GM19438 (cell line): ENCODE data around the gene AMZ1.
"Not testable (repeated sequence)": the region's sequence is repeated elsewhere in the genome, so short reads cannot be mapped to it uniquely, and the experiment has no call there.

ENCODE experiments used
- ATAC-seq: cut with Tn5 transposase; IDR thresholded peaks from one replicate; pipeline ENCODE4 v1.9.1; 2021; ENCODE audit warnings: low read depth; ENCODE audit not compliant: unreplicated experiment

AMZ1 gene

DNA sequence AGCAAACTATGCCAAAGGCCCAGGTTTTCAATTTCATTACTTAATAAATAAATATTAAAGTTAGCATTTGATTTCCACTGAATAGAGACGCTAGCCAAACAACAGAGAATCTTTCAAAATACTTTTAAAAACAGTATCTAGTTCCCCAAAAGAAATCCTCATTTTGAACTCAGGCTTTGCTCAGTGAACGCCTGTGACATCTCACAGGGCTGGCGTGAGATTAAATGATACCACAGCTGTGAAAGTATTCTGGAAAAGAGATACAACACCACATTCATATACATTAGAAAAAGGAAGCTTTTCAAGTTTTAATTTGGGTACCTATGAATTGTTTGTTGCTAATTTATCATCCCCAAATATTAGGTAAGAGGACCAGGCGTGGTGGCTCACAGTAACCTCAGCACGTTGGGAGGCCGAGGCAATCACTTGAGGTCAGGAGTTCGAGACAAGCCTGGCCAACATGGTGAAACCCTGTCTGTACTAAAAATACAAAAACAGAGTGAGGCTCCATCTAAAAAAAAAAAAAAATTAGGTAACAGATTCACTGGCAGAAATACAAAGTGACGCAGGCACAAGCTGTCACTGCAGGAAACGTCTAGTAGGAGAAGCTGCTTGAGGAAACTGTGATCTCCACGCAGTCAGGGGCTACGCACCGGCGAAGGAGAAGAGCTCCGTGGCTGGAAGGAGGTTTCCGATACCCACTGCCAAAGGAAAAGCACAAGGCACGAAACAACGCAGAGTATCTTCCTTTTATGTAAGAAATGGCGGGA lies 50.0 kb downstream of the AMZ1 start:
- ATAC-seq: no peak

DNA sequence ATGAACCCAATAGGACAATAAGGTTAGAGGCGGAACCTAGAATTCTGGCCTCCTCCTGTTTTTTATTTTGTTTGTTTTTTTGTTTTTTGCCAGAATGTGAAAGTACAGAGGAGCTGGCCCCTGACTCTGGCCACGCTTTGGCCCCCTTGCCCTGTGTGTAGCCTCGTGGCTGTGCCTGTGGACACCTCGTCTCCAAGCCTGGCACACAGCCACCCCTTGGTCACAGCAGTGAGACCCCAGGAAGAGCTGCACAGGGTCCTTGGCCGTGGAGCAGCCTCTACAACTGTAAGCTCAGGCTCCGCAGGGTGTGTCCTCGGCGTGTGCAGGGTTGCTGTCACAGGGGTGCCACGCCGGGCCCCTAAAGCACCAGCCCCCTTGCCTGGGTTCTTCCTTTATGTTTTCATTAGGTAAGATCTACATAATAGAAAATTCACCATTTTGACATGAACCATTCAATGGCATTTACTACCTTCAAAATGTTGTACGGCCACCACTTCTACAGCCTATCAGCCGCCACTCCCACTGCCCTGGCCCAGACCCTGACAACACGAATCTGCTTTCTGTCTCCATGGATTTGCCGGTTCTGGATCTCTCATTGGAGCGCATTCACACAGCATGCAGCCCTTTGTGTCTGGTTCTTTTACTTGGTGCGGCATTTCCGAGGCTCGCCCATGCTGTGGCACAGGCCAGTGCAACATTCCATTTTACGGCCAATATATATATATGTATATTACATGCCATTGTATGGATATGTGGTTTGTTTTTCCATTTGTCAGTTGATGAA lies 51.0 kb downstream of the AMZ1 start:
- no peak for ATAC-seq

GRCh38 chr7:2743523-2744185 lies 55.7 kb downstream of the AMZ1 start:
- not testable (repeated sequence) for ATAC-seq

DNA sequence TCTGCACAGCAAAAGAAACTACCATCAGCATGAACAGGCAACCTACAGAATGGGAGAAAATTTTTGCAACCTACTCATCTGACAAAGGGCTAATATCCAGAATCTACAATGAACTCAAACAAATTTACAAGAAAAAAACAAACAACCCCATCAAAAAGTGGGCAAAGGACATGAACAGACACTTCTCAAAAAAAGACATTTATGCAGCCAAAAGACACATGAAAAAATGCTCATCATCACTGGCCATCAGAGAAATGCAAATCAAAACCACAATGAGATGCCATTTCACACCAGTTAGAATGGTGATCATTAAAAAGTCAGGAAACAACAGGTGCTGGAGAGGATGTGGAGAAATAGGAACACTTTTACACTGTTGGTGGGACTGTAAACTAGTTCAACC lies 60.7 kb downstream of the AMZ1 start:
- ATAC-seq: not testable (repeated sequence)

DNA sequence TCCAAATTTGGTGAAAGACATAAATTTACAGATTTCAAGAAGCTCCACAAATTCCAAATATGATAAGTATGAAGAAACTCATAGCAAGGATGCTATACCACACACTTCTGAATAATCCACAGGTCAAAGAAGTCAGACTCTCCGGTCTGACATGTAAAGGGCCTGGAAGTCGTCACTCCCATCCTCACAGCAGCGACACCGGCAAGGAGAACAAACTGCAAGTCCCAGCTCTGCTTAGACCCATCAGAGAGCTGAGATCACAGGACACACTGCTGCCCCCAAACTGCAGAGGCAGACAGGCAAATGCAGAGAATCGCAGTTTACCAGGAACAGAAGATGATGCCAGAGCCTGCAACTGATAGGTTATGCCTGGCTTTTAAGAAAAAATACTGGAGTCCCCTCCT lies 62.0 kb downstream of the AMZ1 start:
- no peak for ATAC-seq

DNA sequence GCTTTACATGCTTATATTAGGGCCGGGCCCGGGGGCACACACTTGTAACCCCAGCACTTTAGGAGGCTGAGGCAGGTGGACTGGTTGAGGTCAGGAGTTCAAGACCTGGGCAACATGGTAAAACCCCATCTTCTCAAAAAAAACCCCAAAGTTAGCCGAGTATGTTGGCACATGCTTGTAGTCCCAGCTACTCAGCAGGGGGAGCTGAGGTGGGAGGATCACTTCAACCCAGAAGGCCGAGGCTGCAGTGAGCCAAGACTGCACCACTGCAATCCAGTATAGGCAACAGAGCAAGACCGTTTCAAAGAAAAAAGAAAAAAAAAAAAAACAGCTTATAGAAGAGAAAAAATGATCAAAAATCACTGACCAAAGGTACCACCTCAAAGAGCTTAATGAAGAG lies 63.1 kb downstream of the AMZ1 start:
- no peak for ATAC-seq

GRCh38 chr7:2753148-2753547 lies 65.1 kb downstream of the AMZ1 start:
- no peak for ATAC-seq

GRCh38 chr7:2754086-2754485 lies 66.1 kb downstream of the AMZ1 start:
- no peak for ATAC-seq

DNA sequence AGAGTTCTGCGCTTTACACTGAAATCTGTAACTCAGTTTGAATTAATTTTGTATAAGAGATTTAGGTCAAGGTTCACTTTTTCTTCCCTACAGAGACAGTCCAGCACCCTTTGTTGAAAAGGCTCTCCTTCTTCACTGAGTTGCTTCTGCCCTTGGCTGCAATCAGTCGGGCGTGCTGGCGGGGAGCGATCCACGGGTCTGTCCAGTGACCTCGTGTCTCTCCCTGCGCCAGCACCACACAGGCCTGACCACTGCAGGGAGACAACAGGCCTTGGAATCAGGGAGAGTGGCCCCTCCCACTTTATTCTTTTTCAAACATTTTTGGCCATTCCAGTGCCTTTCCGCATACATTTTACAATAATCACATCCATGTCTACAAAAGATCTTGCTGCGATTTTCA lies 66.9 kb downstream of the AMZ1 start:
- no peak for ATAC-seq

GRCh38 chr7:2755531-2755930 lies 67.5 kb downstream of the AMZ1 start:
- ATAC-seq: no peak

GRCh38 chr7:2757361-2757903 lies 69.4 kb downstream of the AMZ1 start:
- ATAC-seq: no peak

DNA sequence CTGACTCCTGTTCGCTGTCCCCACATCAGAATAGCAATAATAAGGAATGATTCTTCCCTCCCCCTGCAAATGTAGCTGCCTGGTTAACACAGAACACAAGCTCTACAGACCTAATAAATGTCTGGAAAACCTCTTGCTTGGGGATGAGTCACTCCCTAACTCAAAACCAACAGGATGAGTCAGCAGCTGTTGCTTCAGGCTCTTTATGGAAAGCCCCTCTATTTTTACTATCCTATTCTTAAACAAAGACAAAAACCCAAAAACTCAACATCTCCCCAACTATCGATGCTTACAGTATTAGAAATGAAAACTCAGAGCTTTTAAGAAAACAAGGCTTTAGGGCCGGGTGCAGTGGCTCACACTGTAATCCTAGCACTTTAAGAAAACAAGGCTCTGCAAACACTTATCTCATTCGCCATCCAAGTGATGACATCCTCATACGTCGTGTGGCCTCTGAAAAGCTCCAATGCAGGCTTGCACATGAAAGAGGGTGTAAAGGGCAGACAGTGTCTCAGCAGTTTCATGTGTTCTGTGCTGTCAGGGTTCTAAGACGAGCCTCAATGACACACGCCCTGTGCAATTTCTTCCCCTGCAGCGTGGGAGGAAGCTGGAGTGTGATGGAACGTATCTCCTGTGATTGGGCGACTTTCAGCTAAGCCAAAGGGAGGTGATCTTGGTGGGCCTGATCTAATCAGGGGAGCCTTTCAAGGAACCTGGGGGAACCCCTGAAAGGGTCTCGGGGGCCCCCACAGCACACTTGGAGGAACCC lies 70.1 kb downstream of the AMZ1 start:
- ATAC-seq: peak; percentile 63

- no peak for ATAC-seq
Measured at GRCh38 chr7:2758673-2759616, 70.9 kb downstream of the AMZ1 start.

DNA sequence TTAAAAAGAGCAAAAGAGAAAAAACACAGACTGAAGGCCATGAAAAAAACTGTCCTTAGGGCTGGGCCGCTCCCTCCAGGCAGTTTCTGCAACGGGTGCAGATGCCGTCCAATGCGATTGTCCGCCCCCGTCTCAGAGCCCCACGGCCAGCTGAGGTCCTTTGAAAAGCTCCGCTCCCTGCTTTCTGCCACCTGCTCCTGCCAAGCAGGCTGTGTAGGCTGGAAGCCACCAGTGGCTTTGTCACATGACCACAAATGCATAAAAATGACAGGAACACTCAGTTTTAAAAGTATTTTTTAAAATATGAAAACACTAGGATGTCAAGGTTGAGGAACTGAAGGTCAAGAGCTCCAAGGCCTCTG lies 71.7 kb downstream of the AMZ1 start:
- ATAC-seq: no peak

- no peak for ATAC-seq
Measured at GRCh38 chr7:2760098-2760889, 72.3 kb downstream of the AMZ1 start.

- ATAC-seq: no peak
Measured at GRCh38 chr7:2761131-2761624, 73.2 kb downstream of the AMZ1 start.

- ATAC-seq: no peak
Measured at GRCh38 chr7:2761801-2762497, 73.9 kb downstream of the AMZ1 start.

- ATAC-seq: no peak
Measured at GRCh38 chr7:2763597-2763996, 75.6 kb downstream of the AMZ1 start.
